ENCODE data around the gene TGFB1. TPM values are rescaled to one million over a fixed set of nuclear protein-coding genes. Genes with fewer than 3 reads are reported as not detected.

TGFB1 gene
- total RNA-seq, 1 donor from 2014 or later = 13.1 TPM

DNA sequence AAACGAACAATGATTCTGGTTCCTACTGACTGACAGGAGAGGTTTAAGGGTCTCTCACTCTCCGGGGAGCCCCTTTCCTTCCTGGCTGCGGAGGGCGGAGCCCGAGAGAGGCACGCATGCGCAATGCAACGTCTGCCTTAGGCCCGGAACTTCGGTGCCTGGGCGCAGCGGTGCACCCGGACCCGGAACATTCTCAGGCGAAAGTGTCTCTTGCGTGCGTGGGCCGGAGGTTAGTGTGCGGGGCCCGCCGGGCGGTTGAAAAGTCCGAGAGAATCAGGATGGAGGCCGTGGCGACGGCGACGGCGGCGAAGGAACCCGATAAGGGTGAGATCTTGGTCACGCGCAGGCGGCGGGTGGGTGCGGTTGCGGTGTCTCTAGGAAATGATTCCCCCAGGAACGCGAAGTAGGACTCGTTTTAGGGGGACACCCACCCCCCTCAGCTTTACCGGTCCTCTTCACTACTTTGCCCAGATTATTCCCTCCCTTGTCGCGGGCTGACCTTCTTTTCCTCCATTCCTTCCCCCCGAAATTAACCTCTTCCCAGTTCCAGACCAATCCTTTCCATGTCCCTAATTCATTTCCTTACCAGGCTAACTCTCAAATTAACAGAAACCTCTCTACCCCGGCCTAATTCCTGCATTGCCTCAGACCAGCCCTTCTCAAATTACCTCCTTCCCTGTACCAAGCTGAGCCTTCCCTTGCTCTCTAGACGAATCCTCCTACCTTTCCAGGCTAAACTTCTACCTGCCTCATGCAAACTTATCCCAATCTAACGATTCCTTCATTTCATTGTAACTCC, 43.5 kb downstream of the TGFB1 start, which contains the start of gene CCDC97:
TSS of gene CCDC97 (plus strand) at position 140 of the 799 bp plus-strand sequence. CDS start at position 279, 139 bp downstream.
- DNase-seq = peak; percentile 92
- intact Hi-C loops (cut with DNase I) = loop anchor here (5.0 kb wide), 1 partner anchor 42 kb away; the partner anchor contains the start of gene TGFB1
- peak; percentile 91 for ATAC-seq (ENCODE audit: poor library complexity)

DNA sequence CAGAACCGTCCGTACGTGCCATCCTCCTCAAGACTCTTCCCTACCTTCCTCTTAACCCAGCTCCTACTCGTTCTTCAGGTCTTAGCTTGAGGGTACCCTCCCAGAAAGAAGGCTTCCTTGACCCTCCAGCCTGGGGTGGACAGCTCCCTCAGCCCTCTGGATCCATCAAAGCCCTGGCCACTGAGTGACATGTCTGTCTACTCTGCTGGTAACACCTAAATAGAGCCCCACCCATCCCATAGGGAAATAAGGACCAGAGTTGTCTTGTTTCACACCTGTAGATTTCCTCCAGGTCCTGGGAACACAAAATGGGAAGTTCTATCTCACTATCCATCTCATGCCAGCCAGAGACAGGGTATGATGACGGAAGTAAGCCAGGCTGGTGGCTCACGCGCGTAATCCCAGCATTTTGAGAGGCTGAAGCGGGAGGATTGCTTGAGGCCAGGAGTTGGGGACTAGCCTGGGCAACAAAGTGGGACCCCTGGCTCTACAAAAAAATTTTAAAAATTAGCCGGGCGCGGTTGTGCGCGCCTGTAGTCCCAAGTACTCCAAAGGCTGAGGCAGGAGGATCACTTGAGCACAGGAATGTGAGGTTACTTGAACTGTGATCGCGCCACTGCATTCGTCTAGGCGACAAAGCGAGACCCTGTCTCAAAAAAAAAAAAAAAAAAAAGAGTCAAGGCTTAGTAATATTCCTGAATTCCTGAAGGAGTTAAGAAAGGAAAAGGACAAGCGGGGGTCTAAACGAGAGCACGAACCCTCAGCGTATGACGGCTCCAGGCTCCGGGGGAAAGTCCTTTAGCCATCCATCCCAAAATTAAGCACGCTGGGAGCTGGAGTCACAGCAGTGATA, 44.3 kb downstream of the TGFB1 start:
- intact Hi-C loops (cut with DNase I) = loop anchor here (5.0 kb wide), 2 partner anchors 43 to 107 kb away; partner anchors contain the start of gene TGFB1
- peak; percentile 27 for ATAC-seq (ENCODE audit: poor library complexity)

DNA sequence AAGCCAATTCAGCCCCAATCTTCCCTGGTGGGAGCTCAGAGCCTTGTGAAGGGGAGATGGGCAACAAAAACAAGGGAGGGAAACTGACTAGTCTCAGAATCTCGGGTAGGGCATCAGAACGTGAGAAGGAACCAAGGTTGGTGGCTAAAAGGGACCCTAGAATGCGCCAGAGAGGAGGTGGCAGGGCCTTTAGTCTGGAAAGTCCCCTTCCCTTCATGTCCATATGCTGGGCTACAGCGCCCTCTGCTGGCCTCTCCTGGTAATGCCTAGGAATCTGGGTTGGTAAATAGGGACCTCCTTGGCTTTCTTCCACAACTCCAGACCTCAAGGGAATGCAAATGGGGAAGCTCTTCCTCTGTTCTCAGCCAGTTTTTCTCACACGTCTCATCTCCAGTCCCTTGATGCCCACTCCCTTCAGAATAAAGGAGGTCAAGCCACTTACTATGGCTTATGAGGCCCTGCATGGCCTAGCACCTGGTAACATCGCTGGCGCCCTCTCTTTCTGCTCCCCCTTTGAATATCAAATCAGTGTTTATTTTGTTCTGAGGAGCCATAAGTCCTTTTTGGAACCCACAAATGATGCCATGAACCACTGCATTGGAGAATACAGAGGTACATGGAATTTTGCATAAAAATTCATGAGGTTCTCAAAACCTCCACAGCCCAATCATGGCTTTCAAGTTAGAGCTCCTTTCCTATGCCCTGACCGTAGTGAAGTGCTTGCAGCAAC, 45.1 kb downstream of the TGFB1 start:
- ATAC-seq (ENCODE audit: poor library complexity) = peak; percentile 77
- intact Hi-C loops (cut with DNase I) = loop anchor here (5.0 kb wide), 1 partner anchor 106 kb away; no protein-coding TSS in a partner anchor

More for the DNA sequence above, 44.3 kb downstream of the TGFB1 start:
- no peak for DNase-seq

GRCh38 chr19:41307954-41308449, 45.7 kb downstream of the TGFB1 start:
- intact Hi-C loops (cut with DNase I) = loop anchor here (5.0 kb wide), 1 partner anchor 106 kb away; no protein-coding TSS in a partner anchor
- no peak for ATAC-seq (ENCODE audit: poor library complexity)
- DNase-seq = no peak

More for the DNA sequence above, 45.1 kb downstream of the TGFB1 start:
- DNase-seq = peak; percentile 97

GRCh38 chr19:41307090-41307875, 46.4 kb downstream of the TGFB1 start:
- ATAC-seq (ENCODE audit: poor library complexity) (no peak), DNase-seq (no peak)
- intact Hi-C loops (cut with DNase I) = loop anchor here (5.0 kb wide), 1 partner anchor 105 kb away; no protein-coding TSS in a partner anchor

GRCh38 chr19:41305927-41306793, 47.6 kb downstream of the TGFB1 start:
- intact Hi-C loops (cut with DNase I) = loop anchor here (5.0 kb wide), 1 partner anchor 104 kb away; no protein-coding TSS in a partner anchor
- DNase-seq (no peak), ATAC-seq (ENCODE audit: poor library complexity) (no peak)

DNA sequence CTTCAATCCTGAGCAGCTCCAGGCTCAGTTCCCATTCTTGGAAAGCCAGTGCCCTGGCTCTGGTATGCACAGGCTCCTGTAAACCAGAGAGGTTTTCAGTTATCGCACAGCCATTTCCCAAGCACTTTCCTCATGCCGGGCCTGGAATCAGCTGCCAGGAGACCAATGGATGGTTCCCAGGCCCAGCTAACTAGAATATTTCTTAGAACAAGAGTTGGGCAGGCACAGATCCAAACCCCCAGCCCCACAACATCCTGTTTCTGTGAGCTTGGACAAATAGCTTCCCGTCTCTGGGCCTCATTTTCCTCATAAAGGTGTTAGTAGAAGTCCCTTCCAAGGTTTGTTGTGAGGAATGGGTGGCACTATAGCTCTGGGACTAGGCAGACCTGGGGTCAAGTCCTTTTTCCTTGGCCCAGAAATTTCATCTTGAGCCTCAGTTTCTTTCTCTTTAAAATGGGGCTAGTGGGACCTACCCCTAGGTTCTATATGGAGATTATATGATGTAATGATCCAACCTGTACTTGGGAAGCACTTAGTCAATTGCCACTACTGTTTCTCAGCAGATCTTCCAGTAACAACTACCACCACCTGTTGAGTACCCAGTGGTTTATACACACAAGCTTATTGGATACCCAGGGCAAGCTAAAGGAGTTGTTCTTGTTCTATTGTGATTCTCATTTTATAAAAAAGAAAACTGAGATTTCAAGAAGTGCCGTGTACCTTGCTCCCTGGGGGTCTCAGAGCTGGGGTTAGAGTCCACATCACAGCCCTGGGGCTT, 48.8 kb downstream of the TGFB1 start:
- intact Hi-C loops (cut with DNase I) = loop anchor here (5.0 kb wide), 1 partner anchor 103 kb away; no protein-coding TSS in a partner anchor

DNA sequence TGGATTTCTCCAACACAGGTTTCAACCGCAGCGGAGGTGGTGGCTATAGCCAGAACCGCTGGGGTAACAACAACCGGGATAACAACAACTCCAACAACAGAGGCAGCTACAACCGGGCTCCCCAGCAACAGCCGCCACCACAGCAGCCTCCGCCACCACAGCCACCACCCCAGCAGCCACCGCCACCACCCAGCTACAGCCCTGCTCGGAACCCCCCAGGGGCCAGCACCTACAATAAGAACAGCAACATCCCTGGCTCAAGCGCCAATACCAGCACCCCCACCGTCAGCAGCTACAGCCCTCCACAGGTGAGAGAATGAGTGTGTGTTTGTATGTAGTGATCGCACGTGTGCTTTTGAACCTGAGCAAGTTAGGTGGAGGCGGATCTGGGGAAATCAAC, 49.8 kb downstream of the TGFB1 start:
- no peak for DNase-seq
- ATAC-seq (ENCODE audit: poor library complexity) = no peak
- intact Hi-C loops (cut with DNase I) = no loop called here

More for the DNA sequence above, 48.8 kb downstream of the TGFB1 start:
- ATAC-seq (ENCODE audit: poor library complexity) (no peak), DNase-seq (no peak)

DNA sequence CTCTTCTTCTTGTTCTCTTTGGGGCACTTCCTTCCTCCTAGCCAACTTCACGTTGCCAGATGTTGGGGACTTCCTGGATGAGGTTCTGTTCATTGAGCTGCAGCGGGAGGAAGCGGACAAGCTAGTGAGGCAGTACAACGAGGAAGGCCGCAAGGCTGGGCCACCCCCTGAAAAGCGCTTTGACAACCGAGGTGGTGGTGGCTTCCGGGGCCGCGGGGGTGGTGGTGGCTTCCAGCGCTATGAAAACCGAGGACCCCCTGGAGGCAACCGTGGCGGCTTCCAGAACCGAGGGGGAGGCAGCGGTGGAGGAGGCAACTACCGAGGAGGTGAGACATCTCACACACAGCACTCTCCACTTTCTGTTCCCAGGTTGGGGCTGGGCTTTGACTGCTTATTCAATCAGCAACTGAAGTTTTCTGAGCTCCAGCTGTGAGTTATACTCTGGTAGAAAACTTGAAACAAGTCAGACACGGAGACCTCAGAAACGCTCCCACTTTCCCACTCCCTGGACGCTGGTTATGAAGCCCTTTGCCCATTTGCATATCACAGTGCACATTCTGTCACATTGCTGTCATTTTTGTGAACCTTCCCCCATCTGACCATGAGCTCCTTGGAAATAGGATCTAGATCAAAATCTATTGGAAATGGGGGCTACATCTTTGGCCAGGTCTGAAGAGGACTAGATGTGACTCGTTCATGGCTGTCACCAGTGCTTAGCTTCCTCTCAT, 50.9 kb downstream of the TGFB1 start:
- DNase-seq (no peak), ATAC-seq (ENCODE audit: poor library complexity) (no peak)
- intact Hi-C loops (cut with DNase I) = no loop called here

DNA sequence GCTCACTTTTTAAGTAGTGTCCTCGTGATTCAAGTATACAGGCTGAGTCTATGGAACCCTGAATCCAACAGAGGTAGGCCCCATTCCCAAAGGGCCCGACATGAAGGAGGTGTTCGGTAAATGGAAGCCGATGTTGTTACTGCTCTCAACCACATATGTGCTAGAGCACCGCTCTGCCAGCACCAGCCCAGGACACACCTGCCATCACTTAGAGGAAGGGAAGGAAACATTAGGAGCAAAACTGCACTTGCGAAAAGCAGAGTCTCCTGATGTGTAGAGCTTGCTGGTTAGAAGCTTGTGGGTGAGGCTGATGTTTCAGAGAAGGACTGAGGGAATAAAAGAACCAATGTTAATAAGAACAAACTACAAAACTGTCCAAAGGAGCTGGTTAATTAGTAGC, 53.2 kb downstream of the TGFB1 start:
- intact Hi-C loops (cut with DNase I) = no loop called here
- DNase-seq (no peak), ATAC-seq (ENCODE audit: poor library complexity) (no peak)

GRCh38 chr19:41299755-41300089, 54.0 kb downstream of the TGFB1 start:
- intact Hi-C loops (cut with DNase I) = loop anchor here (5.0 kb wide), 1 partner anchor 37 kb away; the partner anchor contains the start of gene HNRNPUL1
- ATAC-seq (ENCODE audit: poor library complexity) = peak; percentile 70
- peak; percentile 83 for DNase-seq

DNA sequence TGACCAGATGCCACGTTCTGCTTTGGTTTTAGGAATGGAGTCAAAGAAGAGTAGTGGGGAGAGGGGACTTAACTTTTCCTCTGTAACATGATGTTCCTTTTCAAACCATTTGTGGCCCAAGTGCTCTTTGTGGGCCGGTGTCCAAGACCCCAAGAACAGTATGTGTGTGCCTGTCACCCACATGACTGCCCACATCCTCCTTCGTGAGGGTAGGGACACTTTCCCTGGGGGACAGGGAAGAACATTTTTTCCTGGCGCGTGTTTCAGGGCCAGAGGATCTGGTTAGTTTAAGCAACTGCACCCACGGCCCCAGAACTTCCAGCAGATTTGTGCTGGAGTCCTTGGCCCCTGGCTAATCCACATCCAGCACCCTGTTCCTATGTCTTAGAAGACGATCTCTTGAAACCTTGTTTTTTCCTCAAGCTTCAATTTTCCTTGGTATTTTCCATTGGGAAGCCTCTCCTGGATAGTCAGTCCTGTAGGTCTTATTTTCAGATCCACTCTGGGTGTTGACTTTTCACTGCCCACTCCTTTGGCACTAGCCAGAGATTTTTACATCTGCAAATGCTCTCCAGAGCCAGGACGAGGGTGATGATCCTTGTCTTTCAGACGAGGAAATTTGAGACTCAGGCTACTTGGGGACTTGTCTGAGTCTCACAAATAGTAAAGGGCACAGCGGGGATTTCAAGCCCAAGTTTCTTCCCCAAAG, 54.5 kb downstream of the TGFB1 start:
- DNase-seq = peak; percentile 68
- intact Hi-C loops (cut with DNase I) = loop anchor here (5.0 kb wide), 1 partner anchor 37 kb away; the partner anchor contains the start of gene HNRNPUL1
- ATAC-seq (ENCODE audit: poor library complexity) = peak; percentile 34

DNA sequence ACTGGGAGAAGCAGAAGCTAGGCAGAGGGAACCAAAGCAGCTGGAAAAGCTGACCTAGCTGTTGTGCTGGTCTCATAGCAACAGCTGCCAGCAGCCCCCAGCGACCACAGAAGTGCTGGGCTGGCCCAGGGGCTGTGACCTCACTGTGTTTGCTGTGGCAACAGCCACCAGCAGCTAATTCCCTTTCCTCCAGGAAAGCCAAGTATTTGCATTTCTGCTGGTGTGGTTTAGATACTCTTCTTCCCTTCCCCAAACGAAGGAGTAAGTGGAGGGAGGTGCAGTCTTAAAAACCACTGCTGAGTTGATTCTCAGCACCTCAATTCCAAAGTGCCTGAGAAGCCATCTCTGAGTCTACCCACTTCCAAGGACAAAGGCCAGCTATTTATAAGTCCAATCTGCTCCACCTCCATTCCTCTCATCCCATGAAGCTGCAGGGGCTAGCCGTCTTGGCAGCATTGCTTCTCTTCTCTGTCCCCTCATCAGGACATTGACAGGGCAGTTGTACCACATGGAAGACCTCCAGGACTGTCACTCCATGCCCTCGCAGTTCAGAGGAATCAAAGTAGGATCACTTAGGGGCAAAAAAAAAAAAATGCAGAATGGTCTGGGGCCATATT, 55.3 kb downstream of the TGFB1 start:
- ATAC-seq (ENCODE audit: poor library complexity) (peak; percentile 78), DNase-seq (peak; percentile 90)
- intact Hi-C loops (cut with DNase I) = loop anchor here (5.0 kb wide), 1 partner anchor 36 kb away; the partner anchor contains the start of gene HNRNPUL1

Measured in Right ventricle myocardium superior (tissue), 1 donor.